DND-41 (cell line): ENCODE results near the gene KLHL36.

ENCODE experiments used
- EZH2 ChIP-seq: IDR thresholded peaks from 3 replicates; pipeline ENCODE4 v1.6.1; 2012; ENCODE audit warnings: borderline replicate concordance, low read depth, mild to moderate bottlenecking, moderate library complexity, low read length, inconsistent platforms; ENCODE audit not compliant: severe bottlenecking
- TF ChIP-seq, protein P1 (sequence below): IDR thresholded peaks from 2 replicates; pipeline ENCODE4 v1.5.1; 2012; ENCODE audit warnings: borderline replicate concordance, low read length, moderate library complexity, mild to moderate bottlenecking; ENCODE audit not compliant: poor library complexity, severe bottlenecking; ENCODE audit errors: extremely low read depth

DNA sequence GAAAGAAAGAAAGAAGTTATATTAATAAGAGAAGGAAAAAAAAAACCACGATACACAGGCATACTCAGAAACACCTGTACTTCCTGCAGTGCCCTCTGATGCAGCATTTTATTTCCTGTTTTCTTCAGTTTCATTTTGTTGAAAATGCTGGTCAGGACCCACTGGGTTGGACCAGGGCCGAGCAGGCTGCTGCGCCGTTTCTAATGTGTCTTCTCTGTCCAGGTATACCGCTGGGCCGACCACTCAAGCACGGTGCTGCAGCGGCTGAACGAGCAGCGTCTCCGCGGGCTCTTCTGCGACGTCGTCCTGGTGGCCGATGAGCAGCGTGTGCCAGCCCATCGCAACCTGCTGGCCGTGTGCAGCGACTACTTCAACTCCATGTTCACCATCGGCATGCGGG, 8.3 kb downstream of the KLHL36 start:
- TF ChIP-seq, protein P1, sequence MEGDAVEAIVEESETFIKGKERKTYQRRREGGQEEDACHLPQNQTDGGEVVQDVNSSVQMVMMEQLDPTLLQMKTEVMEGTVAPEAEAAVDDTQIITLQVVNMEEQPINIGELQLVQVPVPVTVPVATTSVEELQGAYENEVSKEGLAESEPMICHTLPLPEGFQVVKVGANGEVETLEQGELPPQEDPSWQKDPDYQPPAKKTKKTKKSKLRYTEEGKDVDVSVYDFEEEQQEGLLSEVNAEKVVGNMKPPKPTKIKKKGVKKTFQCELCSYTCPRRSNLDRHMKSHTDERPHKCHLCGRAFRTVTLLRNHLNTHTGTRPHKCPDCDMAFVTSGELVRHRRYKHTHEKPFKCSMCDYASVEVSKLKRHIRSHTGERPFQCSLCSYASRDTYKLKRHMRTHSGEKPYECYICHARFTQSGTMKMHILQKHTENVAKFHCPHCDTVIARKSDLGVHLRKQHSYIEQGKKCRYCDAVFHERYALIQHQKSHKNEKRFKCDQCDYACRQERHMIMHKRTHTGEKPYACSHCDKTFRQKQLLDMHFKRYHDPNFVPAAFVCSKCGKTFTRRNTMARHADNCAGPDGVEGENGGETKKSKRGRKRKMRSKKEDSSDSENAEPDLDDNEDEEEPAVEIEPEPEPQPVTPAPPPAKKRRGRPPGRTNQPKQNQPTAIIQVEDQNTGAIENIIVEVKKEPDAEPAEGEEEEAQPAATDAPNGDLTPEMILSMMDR = no peak
- TF ChIP-seq EZH2 = no peak
